ENCODE measurements around the gene PFKM.

DNA sequence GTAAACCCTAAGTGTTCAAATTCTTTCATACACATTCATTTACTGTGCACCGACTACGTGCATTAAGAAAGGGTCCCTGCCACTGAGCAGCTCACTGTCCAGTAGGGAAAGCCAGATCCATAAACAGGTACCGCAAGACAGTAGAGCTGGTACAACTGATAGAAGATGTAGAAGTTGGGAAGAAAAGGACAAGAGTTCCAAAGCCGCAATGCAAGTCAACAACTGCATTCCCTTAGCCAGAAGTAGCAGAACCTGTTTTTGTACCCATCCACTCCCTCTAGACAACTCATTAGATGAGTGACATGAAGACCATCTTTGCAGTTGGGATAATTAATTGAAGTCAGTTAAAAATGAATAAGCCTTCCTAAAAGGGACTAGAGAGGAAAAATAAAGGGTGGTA, 14.6 kb upstream of the PFKM start:
- TF ChIP-seq CTCF (IDR thresholded peaks at IDR 0.05; ENCODE audit: low read depth, low read length), result no peak
- TF ChIP-seq POLR2A (IDR thresholded peaks at IDR 0.05; ENCODE audit: extremely low read depth, insufficient read length), result no peak

Data from NB4 (cell line).